ENCODE results near the gene CCNH.

The CCNH gene

DNA sequence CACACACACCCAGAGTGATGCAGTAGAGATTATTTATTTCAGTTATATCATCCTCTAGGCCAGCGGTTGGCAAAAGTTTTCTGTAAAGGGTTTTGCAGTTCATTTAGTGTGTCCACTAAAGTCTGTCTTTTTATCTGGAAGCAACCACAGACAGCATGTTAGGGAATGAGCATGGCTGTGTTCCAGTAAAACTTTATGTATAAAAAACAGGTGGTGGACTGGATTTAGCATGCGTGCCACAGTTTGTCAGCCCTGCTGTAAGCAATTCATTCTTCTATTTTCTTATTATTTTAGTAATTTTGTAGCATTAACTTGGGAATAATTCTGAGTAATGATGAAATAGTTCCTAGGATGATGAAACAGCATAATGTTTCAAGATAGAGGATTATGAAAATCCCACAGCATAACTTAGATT lies 51.7 kb downstream of the CCNH start:
- no peak for DNase-seq (ENCODE audit: low read depth, low spot score)

DNA sequence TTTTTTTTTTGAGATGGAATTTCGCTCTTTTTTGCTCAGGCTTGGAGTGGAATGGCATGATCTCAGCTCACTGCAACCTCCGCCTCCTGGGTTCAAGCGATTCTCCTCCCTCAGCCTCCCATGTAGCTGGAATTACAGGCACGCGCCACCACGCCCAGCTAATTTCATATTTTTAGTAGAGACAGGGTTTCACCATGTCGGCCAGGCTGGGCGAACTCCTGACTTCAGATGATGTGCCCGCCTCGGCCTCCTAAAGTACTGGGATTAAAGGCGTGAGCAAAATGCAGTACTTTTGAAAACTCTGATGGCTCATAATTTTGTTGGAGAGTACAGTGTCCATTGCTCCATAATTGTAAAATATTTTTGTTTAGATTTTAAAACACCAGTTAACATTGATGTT lies 52.6 kb downstream of the CCNH start:
- DNase-seq (ENCODE audit: low read depth, low spot score) = no peak

DNA sequence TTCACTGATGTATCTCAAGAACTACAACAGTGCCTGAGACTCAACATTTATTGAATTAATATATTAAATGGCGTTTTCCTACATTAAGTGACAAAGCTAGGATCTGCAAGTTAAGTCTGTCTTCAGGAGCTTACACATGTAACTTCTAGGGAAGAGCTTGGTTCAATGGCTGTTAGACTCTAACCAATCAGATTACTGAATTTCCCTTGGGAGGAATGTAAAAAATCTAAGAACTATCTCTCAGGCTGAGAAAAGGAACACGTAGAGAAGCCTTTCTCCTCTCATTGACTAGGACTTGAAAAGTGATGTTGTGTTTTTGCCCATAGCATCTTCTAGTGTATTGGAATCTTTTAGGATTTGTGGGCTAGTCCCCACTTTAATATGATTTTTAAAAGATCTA lies 53.6 kb downstream of the CCNH start:
- DNase-seq (ENCODE audit: low read depth, low spot score) = no peak

DNA sequence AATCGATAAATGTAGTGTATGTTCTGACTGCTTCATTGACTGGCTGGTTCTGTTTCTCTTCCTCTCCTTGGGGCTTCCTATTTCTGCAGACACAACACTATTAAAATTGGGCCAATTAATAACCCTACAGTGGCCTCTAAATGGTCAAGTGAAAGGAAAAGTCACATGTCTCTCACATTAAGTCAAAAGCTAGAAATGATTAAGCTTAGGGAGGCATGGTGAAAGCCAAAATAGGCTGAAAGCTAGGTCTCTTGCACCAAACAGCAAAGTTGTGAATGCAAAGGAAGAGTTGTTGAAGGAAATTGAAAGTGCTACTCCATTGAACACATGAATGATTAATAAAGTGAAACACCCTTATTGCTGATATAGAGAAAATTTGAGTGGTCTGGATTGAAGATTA lies 58.2 kb downstream of the CCNH start:
- DNase-seq (ENCODE audit: low read depth, low spot score) = no peak

DNA sequence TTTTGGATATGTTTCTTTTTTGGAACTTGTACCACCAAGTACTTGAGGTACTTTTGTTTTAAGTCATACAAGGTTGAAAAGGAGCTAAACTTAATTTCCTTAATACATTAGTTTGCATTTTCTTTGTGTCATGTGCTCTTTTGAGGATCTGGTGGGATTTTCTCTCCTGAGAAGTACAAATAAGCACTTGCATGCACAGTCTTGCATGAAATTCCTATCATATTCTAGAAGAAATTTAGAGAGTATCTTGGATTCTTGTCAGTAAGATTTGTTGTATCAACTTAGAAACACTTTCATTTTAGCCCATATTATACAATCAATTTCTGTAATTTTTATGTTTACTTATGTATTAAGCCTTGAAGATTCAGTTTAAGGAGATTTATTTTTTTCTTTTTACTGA lies 64.9 kb downstream of the CCNH start:
- no peak for DNase-seq (ENCODE audit: low read depth, low spot score)

DNA sequence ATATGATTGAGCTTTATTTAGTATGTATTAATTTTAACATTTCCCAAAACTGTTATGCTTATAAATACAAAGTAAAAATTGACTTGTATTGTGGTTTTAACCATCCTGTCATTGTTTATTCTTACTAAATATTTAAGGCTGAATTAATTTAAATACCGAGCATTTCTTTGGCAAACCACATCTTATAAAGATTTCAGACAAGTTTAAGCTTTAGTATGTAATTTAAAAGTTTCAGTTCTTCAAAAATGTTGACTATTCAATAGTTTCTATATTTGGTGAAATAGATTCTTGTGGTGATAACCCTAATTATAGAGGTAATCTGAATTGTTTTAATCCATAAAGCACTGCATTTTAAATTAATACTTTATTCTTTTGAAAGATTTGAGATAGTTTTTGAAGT lies 65.5 kb downstream of the CCNH start:
- no peak for DNase-seq (ENCODE audit: low read depth, low spot score)
